Activated naive CD4-positive, alpha-beta T cell treated with Interleukin-2 at 50 U/mL for 16 hours (primary cell): ENCODE measurements around the gene ARAP1.

Experiments
- DNase-seq: peaks from one replicate; pipeline ENCODE4 v3.0.0-alpha.2; 2020

ARAP1 gene

GRCh38 chr11:72760539-72761405 is 8.6 kb upstream of the ARAP1 start:
- no peak for DNase-seq

- no peak for DNase-seq
Measured at GRCh38 chr11:72759468-72759985, 7.3 kb upstream of the ARAP1 start.

GRCh38 chr11:72758690-72759389 is 6.6 kb upstream of the ARAP1 start:
- no peak for DNase-seq

GRCh38 chr11:72758304-72758689 is 6.1 kb upstream of the ARAP1 start:
- DNase-seq, result no peak

GRCh38 chr11:72755713-72756285 is 3.6 kb upstream of the ARAP1 start:
- DNase-seq, result no peak

GRCh38 chr11:72754544-72755155 is 2.4 kb upstream of the ARAP1 start:
- DNase-seq, result no peak

GRCh38 chr11:72754149-72754543 is 1.9 kb upstream of the ARAP1 start:
- DNase-seq, result no peak

GRCh38 chr11:72753341-72754148 is 1.3 kb upstream of the ARAP1 start:
- DNase-seq, result no peak

GRCh38 chr11:72751116-72752087 is 806 bp downstream of the ARAP1 start:
- DNase-seq, result no peak

GRCh38 chr11:72750556-72751115 is 1.6 kb downstream of the ARAP1 start:
- no peak for DNase-seq

- DNase-seq, result no peak
Measured at GRCh38 chr11:72750086-72750485, 2.1 kb downstream of the ARAP1 start.

GRCh38 chr11:72747289-72747855 is 4.8 kb downstream of the ARAP1 start:
- DNase-seq, result no peak

- DNase-seq, result no peak
Measured at GRCh38 chr11:72746821-72747220, 5.4 kb downstream of the ARAP1 start.

- DNase-seq, result no peak
Measured at GRCh38 chr11:72745925-72746550, 6.2 kb downstream of the ARAP1 start.

- no peak for DNase-seq
Measured at GRCh38 chr11:72745511-72745910, 6.7 kb downstream of the ARAP1 start.

- DNase-seq, result no peak
Measured at GRCh38 chr11:72744474-72744873, 7.7 kb downstream of the ARAP1 start.

GRCh38 chr11:72743321-72744221 is 8.6 kb downstream of the ARAP1 start:
- DNase-seq, result no peak

- no peak for DNase-seq
Measured at GRCh38 chr11:72742513-72743320, 9.5 kb downstream of the ARAP1 start.
